OCI-LY3 (cell line): ENCODE results near the gene KCNN2.

Experiments
- EZH2phosphoT487 ChIP-seq: fragments of 200-600 bp; shearing (Covaris generic); IDR thresholded peaks from 2 replicates; pipeline ENCODE4 v1.6.1; 2018; ENCODE audit warnings: antibody characterized with exemption, mixed run types, low read depth
- TF ChIP-seq, protein P1 (sequence below): fragments of 200-600, 300-600 bp; sonication (generic); IDR thresholded peaks from 2 replicates; pipeline ENCODE4 v1.5.1; 2014; ENCODE audit warnings: antibody characterized with exemption, low read length, low read depth

DNA sequence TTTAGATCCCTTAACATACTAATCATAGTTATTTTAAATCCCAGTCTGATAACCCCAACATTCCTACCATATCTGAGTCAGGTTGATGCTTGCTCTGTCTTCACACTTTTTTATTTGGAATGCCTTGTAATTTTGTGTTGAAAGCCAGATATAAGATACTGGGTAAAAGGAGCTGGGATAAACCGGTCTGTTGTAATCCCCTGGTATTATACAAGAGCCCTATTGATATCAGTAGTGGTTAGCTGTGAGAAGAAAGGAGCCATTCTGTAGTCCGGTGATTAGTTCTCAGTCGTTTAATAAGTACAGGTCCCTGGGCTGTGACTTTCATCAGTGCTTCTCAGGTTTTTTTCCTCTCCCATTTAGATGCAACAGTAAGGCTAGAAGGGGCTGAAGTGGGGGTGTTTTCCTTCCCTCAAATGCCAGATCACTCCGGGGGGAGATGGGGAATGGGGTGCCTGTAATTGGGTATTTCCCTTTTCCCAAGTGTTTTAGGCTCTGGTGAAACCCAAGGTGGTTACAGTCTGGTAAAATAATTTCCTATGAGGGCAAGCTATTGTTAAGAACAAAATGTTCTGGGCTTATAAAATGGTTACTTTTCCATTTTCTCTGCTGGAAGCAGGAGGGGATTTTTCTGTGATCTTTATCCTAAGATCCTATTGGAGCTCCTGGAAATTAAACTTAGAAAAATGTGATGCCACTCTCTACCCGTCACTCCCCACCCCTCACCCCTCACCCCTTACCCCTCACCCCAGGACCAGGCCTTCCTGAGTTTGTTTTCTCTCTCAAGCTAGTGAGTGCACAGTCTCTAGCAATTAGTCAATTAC is 72.7 kb downstream of the KCNN2 start:
- TF ChIP-seq, protein P1, sequence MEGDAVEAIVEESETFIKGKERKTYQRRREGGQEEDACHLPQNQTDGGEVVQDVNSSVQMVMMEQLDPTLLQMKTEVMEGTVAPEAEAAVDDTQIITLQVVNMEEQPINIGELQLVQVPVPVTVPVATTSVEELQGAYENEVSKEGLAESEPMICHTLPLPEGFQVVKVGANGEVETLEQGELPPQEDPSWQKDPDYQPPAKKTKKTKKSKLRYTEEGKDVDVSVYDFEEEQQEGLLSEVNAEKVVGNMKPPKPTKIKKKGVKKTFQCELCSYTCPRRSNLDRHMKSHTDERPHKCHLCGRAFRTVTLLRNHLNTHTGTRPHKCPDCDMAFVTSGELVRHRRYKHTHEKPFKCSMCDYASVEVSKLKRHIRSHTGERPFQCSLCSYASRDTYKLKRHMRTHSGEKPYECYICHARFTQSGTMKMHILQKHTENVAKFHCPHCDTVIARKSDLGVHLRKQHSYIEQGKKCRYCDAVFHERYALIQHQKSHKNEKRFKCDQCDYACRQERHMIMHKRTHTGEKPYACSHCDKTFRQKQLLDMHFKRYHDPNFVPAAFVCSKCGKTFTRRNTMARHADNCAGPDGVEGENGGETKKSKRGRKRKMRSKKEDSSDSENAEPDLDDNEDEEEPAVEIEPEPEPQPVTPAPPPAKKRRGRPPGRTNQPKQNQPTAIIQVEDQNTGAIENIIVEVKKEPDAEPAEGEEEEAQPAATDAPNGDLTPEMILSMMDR = no peak
- no peak for TF ChIP-seq EZH2phosphoT487
